GM12892 (cell line): ENCODE measurements around the gene FHIP2A.

ENCODE experiments used
- POLR2AphosphoS5 ChIP-seq: IDR thresholded peaks from 2 replicates; pipeline ENCODE4 v1.6.1; 2011; ENCODE audit warnings: low read depth, low read length, control low read depth
- TAF1 ChIP-seq: IDR thresholded peaks from 2 replicates; pipeline ENCODE4 v1.6.1; 2011; ENCODE audit warnings: low read depth, mild to moderate bottlenecking, control low read depth, low read length, borderline replicate concordance

DNA sequence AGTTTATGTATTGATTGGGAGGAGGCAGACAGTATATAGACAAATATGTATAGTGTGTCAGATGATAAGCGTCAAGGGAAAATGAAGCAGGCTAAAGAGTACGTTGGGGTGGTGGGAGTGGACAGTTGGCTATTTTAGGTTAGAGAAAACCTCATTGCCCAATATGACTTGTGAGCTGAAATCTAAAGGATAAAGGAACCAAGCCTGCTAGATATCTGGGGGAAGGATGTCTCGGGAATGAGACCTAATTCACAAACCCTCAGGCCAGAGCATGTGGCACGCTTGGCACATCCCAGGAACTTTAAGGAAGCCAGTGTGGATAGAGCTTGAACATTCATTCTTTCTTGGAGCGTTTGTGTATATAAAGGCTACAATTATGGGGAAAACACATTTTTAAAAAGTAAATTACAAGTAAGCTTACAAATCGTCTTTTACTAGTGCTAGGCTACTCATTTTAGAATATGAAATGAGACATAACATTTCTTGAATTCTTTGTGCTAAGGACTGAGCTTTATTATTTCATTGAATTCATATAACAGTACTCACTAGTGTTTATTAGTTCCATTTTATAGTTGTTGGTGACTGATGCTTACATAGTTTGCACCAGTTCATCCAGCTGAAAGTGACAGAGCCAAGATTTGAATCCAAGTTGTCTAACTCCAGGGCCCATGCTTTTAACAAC is 9.7 kb downstream of the FHIP2A start:
- TF ChIP-seq TAF1 (no peak), POLR2AphosphoS5 (no peak)
